Natural killer cell (primary cell): ENCODE data around the gene HSD17B2. TPM values are rescaled to one million over a fixed set of nuclear protein-coding genes. Genes with fewer than 3 reads are reported as not detected.
"Not testable (repeated sequence)": the region's sequence is repeated elsewhere in the genome, so short reads cannot be mapped to it uniquely, and the experiment has no call there.

Experiments used
- ATAC-seq, 3 donors: fragments of 150-1000 bp in 2 of 3; fragments of 200-7000 bp in 1 of 3; cut with Tn5 transposase; 1 replicate in 1 of 3; 2 replicates in 2 of 3; pipeline ENCODE4 v1.10.0; 2021; ENCODE audit warnings: mild to moderate bottlenecking in 2 of 3, moderate library complexity in 2 of 3
- DNase-seq, 2 donors: peaks; one replicate each; pipeline versions ENCODE4 v3.0.0 to v3.0.0-alpha.2; 2013 to 2021; ENCODE audit warnings: mixed read lengths in 1 of 2
- H3K27ac ChIP-seq: one replicate; pipeline ENCODE4 v1.5.1; 2013; ENCODE audit warnings: mild to moderate bottlenecking, low read length
- H3K27me3 ChIP-seq: one replicate; pipeline ENCODE4 v1.6.1; 2013; ENCODE audit warnings: low read length; ENCODE audit not compliant: control insufficient read depth, insufficient read depth
- H3K36me3 ChIP-seq: one replicate; pipeline ENCODE4 v1.6.1; 2013; ENCODE audit warnings: low read length; ENCODE audit not compliant: control insufficient read depth, insufficient read depth
- H3K4me1 ChIP-seq: one replicate; pipeline ENCODE4 v1.6.1; 2013; ENCODE audit warnings: low read length; ENCODE audit not compliant: control insufficient read depth, insufficient read depth
- H3K4me3 ChIP-seq: one replicate; pipeline ENCODE4 v1.5.1; 2013; ENCODE audit warnings: low read length
- H3K9me3 ChIP-seq: one replicate; pipeline ENCODE4 v1.6.1; 2013; ENCODE audit warnings: low read length; ENCODE audit not compliant: control insufficient read depth, insufficient read depth
- H3K27ac Mint-ChIP-seq, 2 donors: one replicate each; pipeline ENCODE4 v1.8.0; 2022; ENCODE audit warnings: mild to moderate bottlenecking in 2 of 2, mixed read lengths in 2 of 2, moderate library complexity in 1 of 2
- H3K27me3 Mint-ChIP-seq, 2 donors: one replicate each; pipeline ENCODE4 v1.8.0; 2022; ENCODE audit warnings: low read depth in 2 of 2, mixed read lengths in 2 of 2
- H3K36me3 Mint-ChIP-seq: one replicate; pipeline ENCODE4 v1.8.0; 2022; ENCODE audit warnings: mixed read lengths
- H3K4me1 Mint-ChIP-seq, 2 donors: one replicate each; pipeline ENCODE4 v1.8.0; 2022; ENCODE audit warnings: mixed read lengths in 2 of 2
- H3K4me3 Mint-ChIP-seq: one replicate; pipeline ENCODE4 v1.8.0; 2022; ENCODE audit warnings: mild to moderate bottlenecking, moderate library complexity, mixed read lengths
- H3K9me3 Mint-ChIP-seq, 2 donors: one replicate each; pipeline ENCODE4 v1.8.0; 2022; ENCODE audit warnings: mixed read lengths in 2 of 2
- WGBS: methylation state at CpG from one replicate; pipeline ENCODE4 v1.1.7; 2013; ENCODE audit warnings: missing lambda C conversion rate; ENCODE audit not compliant: insufficient coverage; 5-methylcytosine and 5-hydroxymethylcytosine counted together
- intact Hi-C: fragments of 100-400 bp; cut with micrococcal nuclease; formaldehyde crosslinking; loops from one replicate; pipeline ENCODE4 v1.14.2; 2022
- total RNA-seq, 4 donors: library from RNA; stranded (reverse); fragments of 120-200 nt in 1 of 4; gene quantifications; one replicate each; pipeline versions ENCODE4 v1.2.3 to v1.2.4, GENCODE V29; 2013 to 2022
- TF ChIP-seq, protein P1 (sequence below): fragments of 200-600 bp; IDR thresholded peaks from one replicate; pipeline ENCODE4 v1.8.0; 2022; ENCODE audit warnings: antibody characterized with exemption

The HSD17B2 gene
- total RNA-seq, 3 donors from 2014 or later (not counting 1 experiment from before 2014, with no cell fraction given): not detected

DNA sequence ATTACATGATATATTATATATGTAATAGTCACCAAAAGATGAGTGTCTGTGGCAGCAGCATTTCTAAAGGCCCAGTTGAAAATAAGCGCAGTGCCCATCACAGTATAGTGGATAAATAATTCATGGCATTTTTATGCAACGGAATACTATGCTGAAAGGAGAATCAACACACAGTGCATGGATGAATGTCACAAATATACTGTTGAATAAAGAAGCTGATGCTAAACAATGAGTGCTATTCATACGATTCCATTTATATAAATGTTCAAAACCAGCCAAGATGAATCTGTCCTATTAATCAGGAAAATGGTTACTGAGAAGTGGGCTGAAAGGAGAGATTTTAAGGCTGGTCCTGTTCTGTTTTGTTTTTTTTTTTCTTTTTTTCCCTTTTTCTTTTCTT, 61.6 kb downstream of the HSD17B2 start:
- Mint-ChIP-seq H3K4me3 (no peak overlapping the region), H3K9me3 (no peaks in the 10 kb centered on the region), H3K27me3 (peaks cover 12 to 24% of the 10 kb centered on the region in 2 donors), H3K4me1 (peaks cover 7 to 11% of the 10 kb centered on the region in 2 donors), H3K36me3 (no peaks in the 10 kb centered on the region), H3K27ac (no peak overlapping the region)
- WGBS: 100% methylated on average over 3 of the region's 3 CpGs
- Histone ChIP-seq H3K4me1 (no peaks in the 10 kb centered on the region), H3K36me3 (no peaks in the 10 kb centered on the region), H3K4me3 (no peak overlapping the region), H3K27me3 (no peaks in the 10 kb centered on the region), H3K27ac (no peak overlapping the region), H3K9me3 (no peaks in the 10 kb centered on the region)
- intact Hi-C loops: no loop called here
- TF ChIP-seq, protein P1, sequence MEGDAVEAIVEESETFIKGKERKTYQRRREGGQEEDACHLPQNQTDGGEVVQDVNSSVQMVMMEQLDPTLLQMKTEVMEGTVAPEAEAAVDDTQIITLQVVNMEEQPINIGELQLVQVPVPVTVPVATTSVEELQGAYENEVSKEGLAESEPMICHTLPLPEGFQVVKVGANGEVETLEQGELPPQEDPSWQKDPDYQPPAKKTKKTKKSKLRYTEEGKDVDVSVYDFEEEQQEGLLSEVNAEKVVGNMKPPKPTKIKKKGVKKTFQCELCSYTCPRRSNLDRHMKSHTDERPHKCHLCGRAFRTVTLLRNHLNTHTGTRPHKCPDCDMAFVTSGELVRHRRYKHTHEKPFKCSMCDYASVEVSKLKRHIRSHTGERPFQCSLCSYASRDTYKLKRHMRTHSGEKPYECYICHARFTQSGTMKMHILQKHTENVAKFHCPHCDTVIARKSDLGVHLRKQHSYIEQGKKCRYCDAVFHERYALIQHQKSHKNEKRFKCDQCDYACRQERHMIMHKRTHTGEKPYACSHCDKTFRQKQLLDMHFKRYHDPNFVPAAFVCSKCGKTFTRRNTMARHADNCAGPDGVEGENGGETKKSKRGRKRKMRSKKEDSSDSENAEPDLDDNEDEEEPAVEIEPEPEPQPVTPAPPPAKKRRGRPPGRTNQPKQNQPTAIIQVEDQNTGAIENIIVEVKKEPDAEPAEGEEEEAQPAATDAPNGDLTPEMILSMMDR: no peak
- ATAC-seq (no peak), DNase-seq (no peak)

DNA sequence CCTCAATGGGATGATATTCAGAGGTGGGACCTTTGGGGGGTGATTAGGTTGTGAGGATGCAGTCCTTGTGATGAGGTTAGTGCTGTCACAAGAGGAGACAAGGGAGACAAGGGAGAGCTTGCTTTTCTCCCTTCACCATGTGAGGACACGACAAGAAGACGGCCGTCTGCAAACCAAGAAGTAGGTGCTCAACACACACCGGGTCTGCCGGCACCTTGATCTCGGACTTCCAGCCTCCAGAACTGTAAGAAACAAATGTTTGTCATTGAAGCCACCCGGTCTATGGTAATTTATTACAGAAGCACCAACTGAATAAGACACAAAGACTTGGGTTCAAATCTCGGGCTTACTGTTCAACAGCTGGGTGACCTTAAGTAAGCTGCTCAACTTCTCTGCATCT, 70.1 kb downstream of the HSD17B2 start:
- WGBS: 94% methylated on average over 8 of the region's 8 CpGs
- Mint-ChIP-seq H3K36me3 (no peaks in the 10 kb centered on the region), H3K27me3 (peaks cover 17 to 22% of the 10 kb centered on the region in 2 donors), H3K4me3 (no peak overlapping the region), H3K9me3 (no peaks in the 10 kb centered on the region), H3K27ac (no peak overlapping the region), H3K4me1 (no peaks in the 10 kb centered on the region)
- DNase-seq (no peak), ATAC-seq (no peak)
- intact Hi-C loops: no loop called here
- Histone ChIP-seq H3K27ac (no peak overlapping the region), H3K4me1 (no peaks in the 10 kb centered on the region), H3K4me3 (no peak overlapping the region), H3K36me3 (no peaks in the 10 kb centered on the region), H3K27me3 (no peaks in the 10 kb centered on the region), H3K9me3 (no peaks in the 10 kb centered on the region)
- TF ChIP-seq, protein P1: no peak

DNA sequence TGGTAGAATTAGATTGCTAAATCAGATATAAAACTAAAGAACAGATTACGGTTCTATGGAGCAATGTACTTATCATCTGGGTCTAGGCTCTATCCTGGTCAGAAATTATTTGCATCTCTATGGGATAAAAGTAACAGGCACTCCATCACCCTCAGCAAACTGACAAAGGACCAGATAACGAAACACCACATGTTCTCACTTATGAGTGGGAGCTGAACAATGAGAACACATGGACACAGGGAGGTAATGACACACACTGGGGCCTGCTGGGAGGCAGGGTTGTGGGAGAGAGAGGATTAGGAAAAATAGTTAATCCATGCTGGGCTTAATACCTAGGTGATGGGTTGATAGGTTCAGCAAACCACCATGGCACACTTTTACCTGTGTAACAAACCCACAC, 73.0 kb downstream of the HSD17B2 start:
- Histone ChIP-seq H3K9me3 (no peaks in the 10 kb centered on the region), H3K27ac (no peak overlapping the region), H3K27me3 (no peaks in the 10 kb centered on the region), H3K36me3 (no peaks in the 10 kb centered on the region), H3K4me3 (no peak overlapping the region), H3K4me1 (no peaks in the 10 kb centered on the region)
- Mint-ChIP-seq H3K27ac (no peak overlapping the region), H3K36me3 (no peaks in the 10 kb centered on the region), H3K9me3 (no peaks in the 10 kb centered on the region), H3K27me3 (peaks cover 3 to 18% of the 10 kb centered on the region in 2 donors), H3K4me1 (no peaks in the 10 kb centered on the region), H3K4me3 (no peak overlapping the region)
- no peak for ATAC-seq
- intact Hi-C loops: no loop called here
- TF ChIP-seq, protein P1: no peak
- 90% methylated on average over 1 of the region's 2 CpGs for WGBS
- DNase-seq: no peak

DNA sequence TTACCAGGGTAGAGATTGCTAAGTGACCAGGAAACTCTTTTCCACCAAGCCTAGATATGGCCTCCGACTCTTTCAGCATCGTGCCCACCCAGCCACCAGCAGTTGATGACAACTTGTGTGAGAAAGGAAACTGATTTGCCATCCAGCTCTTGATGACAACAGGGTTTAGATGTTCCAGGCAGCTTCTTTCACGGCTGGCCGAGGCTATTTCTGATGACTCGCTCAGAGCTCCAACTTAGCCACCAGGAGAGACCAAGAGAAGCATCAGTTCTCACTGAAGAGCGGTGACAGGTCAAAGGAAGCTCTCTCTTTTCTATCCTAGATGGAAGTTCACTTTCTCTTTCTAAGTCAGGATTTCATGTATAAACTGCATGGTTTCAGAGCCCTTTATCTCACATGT, 73.7 kb downstream of the HSD17B2 start:
- H3K36me3 ChIP-seq: no peaks in the 10 kb centered on the region
- ATAC-seq (no peak), DNase-seq (no peak)
- no peaks in the 10 kb centered on the region for H3K9me3 ChIP-seq
- H3K4me3 Mint-ChIP-seq: no peak overlapping the region
- H3K4me1 Mint-ChIP-seq: no peaks in the 10 kb centered on the region
- no peaks in the 10 kb centered on the region for H3K4me1 ChIP-seq
- H3K9me3 Mint-ChIP-seq: no peaks in the 10 kb centered on the region
- no peaks in the 10 kb centered on the region for H3K27me3 ChIP-seq
- H3K36me3 Mint-ChIP-seq: no peaks in the 10 kb centered on the region
- no peak overlapping the region for H3K4me3 ChIP-seq
- intact Hi-C loops: no loop called here
- TF ChIP-seq, protein P1: no peak
- H3K27me3 Mint-ChIP-seq: peaks cover 3 to 20% of the 10 kb centered on the region in 2 donors
- H3K27ac Mint-ChIP-seq: no peak overlapping the region
- no peak overlapping the region for H3K27ac ChIP-seq
- WGBS: 89% methylated on average over 6 of the region's 6 CpGs

DNA sequence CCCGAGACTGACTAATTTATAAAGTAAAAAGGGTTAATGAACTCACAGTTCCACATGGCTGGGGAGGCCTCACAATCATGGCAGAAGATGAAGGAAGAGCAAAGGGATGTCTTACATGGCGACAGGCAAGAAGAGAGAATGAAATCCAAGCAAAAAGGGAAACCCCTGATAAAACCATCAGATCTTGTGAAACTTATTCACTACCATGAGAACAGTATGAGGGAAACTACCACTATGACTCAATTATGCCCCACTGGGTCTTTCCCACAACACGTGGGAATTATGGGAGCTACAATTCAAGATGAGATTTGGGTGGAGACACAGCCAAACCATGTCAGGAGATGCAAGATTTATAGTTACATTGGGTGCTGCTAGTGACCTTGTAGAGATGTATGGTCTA, 74.2 kb downstream of the HSD17B2 start:
- H3K4me1 Mint-ChIP-seq, H3K4me3 Mint-ChIP-seq, H3K27me3 ChIP-seq, H3K9me3 Mint-ChIP-seq, H3K36me3 Mint-ChIP-seq, DNase-seq, intact Hi-C loops, ATAC-seq, H3K9me3 ChIP-seq, H3K4me3 ChIP-seq, H3K4me1 ChIP-seq, H3K36me3 ChIP-seq, H3K27ac Mint-ChIP-seq, H3K27ac ChIP-seq: not testable (repeated sequence)
- peaks cover 3 to 22% of the 10 kb centered on the region in 2 donors for H3K27me3 Mint-ChIP-seq
- WGBS: 70% methylated on average over 3 of the region's 3 CpGs
